ENCODE data around the gene CTDSPL.

- TF ChIP-seq CTCF (conservative IDR thresholded peaks at IDR 0.05) = no peak
- TF ChIP-seq EZH2 (IDR thresholded peaks at IDR 0.05; ENCODE audit: low read depth) = no peak
These were observed 34.7 kb upstream of the CTDSPL start for GRCh38 chr3:37826933-37827332.

Data from PC-9 (cell line).